HCT116 (cell line): ENCODE results near the gene CRYBG2. TPM values are rescaled to one million over a fixed set of nuclear protein-coding genes. Genes with fewer than 3 reads are reported as not detected.

Source experiments
- ATAC-seq: fragments of 200-7000 bp; cut with Tn5 transposase; 2 replicates; pipeline ENCODE4 v1.9.1; 2020; ENCODE audit warnings: mild to moderate bottlenecking, moderate library complexity
- BruUV-seq: library from RNA; stranded (reverse); fragments of 400-500 nt; replicated peaks from 2 replicates; lab custom pipeline; 2021; lab: Mats Ljungman, UMichigan
- CTCF ChIA-PET: fragments of 300-600 bp; sonication (Branson Sonifier 250); formaldehyde crosslinking; loops from one replicate; lab custom pipeline; 2021; ENCODE audit warnings: antibody characterized with exemption; lab: Charles Lee
- POLR2A ChIA-PET: fragments of 300-600, 350-600 bp; sonication (Branson Sonifier 250); formaldehyde crosslinking; loops from one replicate; lab custom pipeline; 2021; ENCODE audit warnings: antibody characterized with exemption; lab: Charles Lee
- RAD21 ChIA-PET, 2 experiments: fragments of 300-600 bp; sonication (Branson Sonifier 250); formaldehyde crosslinking; loops; one replicate each; lab custom pipeline; 2023; ENCODE audit warnings: low total read pairs in 2 of 2; ENCODE audit not compliant: uncharacterized antibody in 2 of 2, unreplicated experiment in 2 of 2, low non-redundant PET in 1 of 2; lab: Charles Lee
- DNase-seq: peaks from one replicate; pipeline ENCODE4 v3.0.0-alpha.2; 2010; ENCODE audit warnings: low read depth, low spot score
- H2AFZ ChIP-seq: fragments of 200-600 bp; shearing (Covaris generic), sonication (generic); 2 replicates; pipeline ENCODE4 v1.6.1; 2017; ENCODE audit warnings: low read depth, mixed run types, mixed read lengths, antibody characterized with exemption, low read length; ENCODE audit not compliant: poor library complexity, severe bottlenecking
- H3K27ac ChIP-seq: 2 replicates; pipeline ENCODE4 v1.5.1; 2012; ENCODE audit warnings: low read depth, low read length
- H3K27me3 ChIP-seq: fragments of 200-600 bp; sonication (generic); 2 replicates; pipeline ENCODE4 v1.6.1; 2016; ENCODE audit warnings: mixed run types, low read length, mixed read lengths; ENCODE audit not compliant: insufficient read depth
- H3K36me3 ChIP-seq, 2 experiments: fragments of 200-500 bp in 1 of 2; fragments of 200-600 bp in 1 of 2; sonication (Bioruptor generic) in 1 of 2; sonication (generic) in 1 of 2; 2 replicates each; pipeline versions ENCODE4 v1.5.1 to v1.6.1; 2014 to 2016; ENCODE audit warnings: low read length in 2 of 2, inconsistent platforms in 1 of 2, mixed read lengths in 1 of 2, mixed run types in 1 of 2; ENCODE audit not compliant: insufficient read depth in 2 of 2, control insufficient read depth in 1 of 2
- H3K4me1 ChIP-seq, 2 experiments: fragments of 200-600 bp in 1 of 2; sonication (generic) in 1 of 2; 2 replicates each; pipeline versions ENCODE4 v1.5.1 to v1.6.1; 2012 to 2017; ENCODE audit warnings: low read length in 2 of 2, inconsistent platforms in 1 of 2, mild to moderate bottlenecking in 1 of 2, mixed read lengths in 1 of 2, mixed run types in 1 of 2, moderate library complexity in 1 of 2; ENCODE audit not compliant: insufficient read depth in 2 of 2, control insufficient read depth in 1 of 2
- H3K4me2 ChIP-seq: fragments of 200-600 bp; sonication (generic); 2 replicates; pipeline ENCODE4 v1.6.1; 2017; ENCODE audit warnings: mixed run types, low read length, mixed read lengths
- H3K4me3 ChIP-seq, 2 experiments: fragments of 200-600 bp in 1 of 2; sonication (generic) in 1 of 2; replicated peaks in 1 of 2; 2 replicates each; pipeline ENCODE4 v1.5.1; 2011 to 2016; ENCODE audit warnings: low read length in 2 of 2, control low read depth in 1 of 2, low read depth in 1 of 2, mild to moderate bottlenecking in 1 of 2, mixed read lengths in 1 of 2, mixed run types in 1 of 2
- H3K79me2 ChIP-seq: fragments of 200-600 bp; sonication (generic); 2 replicates; pipeline ENCODE4 v1.6.1; 2017; ENCODE audit warnings: mild to moderate bottlenecking, mixed run types, low read length, moderate library complexity, mixed read lengths; ENCODE audit not compliant: insufficient read depth
- H3K9ac ChIP-seq: fragments of 200-600 bp; sonication (generic); 2 replicates; pipeline ENCODE4 v1.6.1; 2016; ENCODE audit warnings: low read length, mixed read lengths
- H3K9me2 ChIP-seq: fragments of 200-600 bp; sonication (generic), shearing (Covaris generic); 2 replicates; pipeline ENCODE4 v1.6.1; 2017; ENCODE audit warnings: mixed run types, mild to moderate bottlenecking, moderate library complexity; ENCODE audit not compliant: insufficient read depth
- H3K9me3 ChIP-seq, 2 experiments: fragments of 200-500 bp in 1 of 2; fragments of 200-600 bp in 1 of 2; sonication (Bioruptor generic) in 1 of 2; sonication (generic) in 1 of 2; 2 replicates each; pipeline ENCODE4 v1.6.1; 2014 to 2017; ENCODE audit warnings: low read length in 2 of 2, mixed read lengths in 2 of 2, inconsistent platforms in 1 of 2, low read depth in 1 of 2, mild to moderate bottlenecking in 1 of 2, mixed run types in 1 of 2, moderate library complexity in 1 of 2; ENCODE audit not compliant: control insufficient read depth in 1 of 2, insufficient read depth in 1 of 2
- H4K20me1 ChIP-seq: fragments of 200-600 bp; sonication (generic), shearing (Covaris generic); 2 replicates; pipeline ENCODE4 v1.6.1; 2017; ENCODE audit warnings: mixed run types, mild to moderate bottlenecking, moderate library complexity; ENCODE audit not compliant: insufficient read depth
- CBX3 ChIP-seq: IDR thresholded peaks from 2 replicates; pipeline ENCODE4 v1.6.1; 2012; ENCODE audit warnings: low read depth
- CEBPB ChIP-seq: IDR thresholded peaks from 2 replicates; pipeline ENCODE4 v1.6.1; 2012; ENCODE audit warnings: low read depth
- EGR1 ChIP-seq: IDR thresholded peaks from 2 replicates; pipeline ENCODE4 v1.6.1; 2012; ENCODE audit warnings: low read depth
- ELF1 ChIP-seq: IDR thresholded peaks from 2 replicates; pipeline ENCODE4 v1.6.1; 2012; ENCODE audit warnings: low read depth, borderline replicate concordance
- EZH2 ChIP-seq: fragments of 200-600 bp; sonication (generic); IDR thresholded peaks from 2 replicates; pipeline ENCODE4 v1.6.1; 2017; ENCODE audit warnings: antibody characterized with exemption, mixed run types
- EZH2phosphoT487 ChIP-seq: fragments of 200-600 bp; IDR thresholded peaks from 2 replicates; pipeline ENCODE4 v1.6.1; 2018; ENCODE audit warnings: antibody characterized with exemption, borderline replicate concordance
- FOSL1 ChIP-seq: IDR thresholded peaks from 2 replicates; pipeline ENCODE4 v1.6.1; 2012; ENCODE audit warnings: low read depth
- JUND ChIP-seq: IDR thresholded peaks from 2 replicates; pipeline ENCODE4 v1.6.1; 2012
- POLR2A ChIP-seq: IDR thresholded peaks from 2 replicates; pipeline ENCODE4 v1.7.0; 2011; ENCODE audit warnings: borderline replicate concordance; ENCODE audit not compliant: insufficient read depth, insufficient read length; ENCODE audit errors: extremely low read depth
- POLR2AphosphoS5 ChIP-seq: IDR thresholded peaks from 2 replicates; pipeline ENCODE4 v1.6.1; 2011; ENCODE audit warnings: mild to moderate bottlenecking, low read depth, low read length, moderate library complexity
- REST ChIP-seq: IDR thresholded peaks from 2 replicates; pipeline ENCODE4 v1.6.1; 2012; ENCODE audit warnings: low read depth
- SIN3A ChIP-seq: IDR thresholded peaks from 2 replicates; pipeline ENCODE4 v1.6.1; 2012; ENCODE audit warnings: low read depth
- SP1 ChIP-seq: IDR thresholded peaks from 2 replicates; pipeline ENCODE4 v1.6.1; 2012; ENCODE audit warnings: low read depth
- SRF ChIP-seq: IDR thresholded peaks from 2 replicates; pipeline ENCODE4 v1.6.1; 2012; ENCODE audit warnings: low read depth
- TCF7L2 ChIP-seq: IDR thresholded peaks from 2 replicates; pipeline ENCODE4 v1.7.0; 2011; ENCODE audit warnings: borderline replicate concordance, inconsistent platforms; ENCODE audit not compliant: insufficient read depth, insufficient read length; ENCODE audit errors: extremely low read depth
- YY1 ChIP-seq: IDR thresholded peaks from 2 replicates; pipeline ENCODE4 v1.6.1; 2011; ENCODE audit warnings: low read length, low read depth, moderate library complexity, mild to moderate bottlenecking; ENCODE audit not compliant: insufficient replicate concordance; ENCODE audit errors: extremely low read depth
- ZFX ChIP-seq: fragments of 450-650 bp; IDR thresholded peaks from 2 replicates; pipeline ENCODE4 v1.6.1; 2017
- ZNF274 ChIP-seq: fragments of 200-500 bp; sonication (Bioruptor generic); IDR thresholded peaks from 2 replicates; pipeline ENCODE4 v1.6.1; 2014; ENCODE audit warnings: mild to moderate bottlenecking, low read depth, low read length, inconsistent platforms
- intact Hi-C: fragments of 100-400 bp; cut with micrococcal nuclease; formaldehyde crosslinking; loops from 2 replicates; pipeline ENCODE4 v1.10.0; 2022
- total RNA-seq: library from RNA; stranded (reverse); gene quantifications from one replicate; pipeline ENCODE4 v1.2.1, GENCODE V29; 2021; ENCODE audit not compliant: unreplicated experiment

CRYBG2 gene
- total RNA-seq, 1 experiment from 2014 or later = 10.5 TPM

DNA sequence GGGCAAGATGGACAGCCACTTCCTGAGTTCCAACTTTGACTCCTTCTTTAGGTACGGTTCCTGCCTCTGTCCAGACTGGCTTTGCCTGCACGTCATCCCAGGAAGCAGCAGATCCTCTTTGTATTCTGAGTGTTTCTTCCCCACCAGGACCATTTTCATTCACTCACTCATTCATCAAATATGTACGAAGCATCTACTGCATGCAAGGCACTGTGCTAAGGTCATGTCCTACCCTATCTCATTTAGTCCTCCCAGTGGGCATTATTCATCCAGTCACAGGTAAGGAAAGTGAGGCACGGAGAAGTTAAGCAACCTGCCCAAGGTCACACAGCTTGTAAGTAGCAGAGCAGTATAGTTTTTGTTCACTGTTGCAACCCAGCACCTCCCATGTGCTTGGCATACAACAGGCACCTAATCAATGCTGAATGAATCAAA lies 13.9 kb downstream of the CRYBG2 start:
- Histone ChIP-seq H3K36me3 (no peaks in the 10 kb centered on the region), H3K27me3 (no peaks in the 10 kb centered on the region), H3K4me1 (peaks cover 11 to 23% of the 10 kb centered on the region in 2 experiments), H3K9me3 (no peaks in the 10 kb centered on the region), H4K20me1 (no peaks in the 10 kb centered on the region), H3K4me3 (no peak overlapping the region), H2AFZ (no peak overlapping the region), H3K4me2 (no peak overlapping the region), H3K9ac (no peak overlapping the region), H3K79me2 (no peaks in the 10 kb centered on the region), H3K27ac (no peak overlapping the region), H3K9me2 (no peaks in the 10 kb centered on the region)
- POLR2A ChIA-PET = no interaction called here
- intact Hi-C loops = no loop called here
- CTCF ChIA-PET = no interaction called here
- RAD21 ChIA-PET = no interaction called here
- ATAC-seq (no peak), DNase-seq (no peak)
- no TSS peak for BruUV-seq
- TF ChIP-seq SRF (no peak), ZFX (no peak), SP1 (no peak), POLR2A (no peak), POLR2AphosphoS5 (no peak), ELF1 (no peak), EGR1 (no peak), CBX3 (no peak), REST (no peak), CEBPB (no peak), SIN3A (no peak), JUND (no peak), YY1 (no peak), EZH2 (no peak), TCF7L2 (no peak), ZNF274 (no peak), FOSL1 (no peak), EZH2phosphoT487 (no peak)
